Fibroblast of lung (primary cell): ENCODE measurements around the gene PRKACB. TPM values are rescaled to one million over a fixed set of nuclear protein-coding genes. Genes with fewer than 3 reads are reported as not detected.
"Not testable (repeated sequence)": the region's sequence is repeated elsewhere in the genome, so short reads cannot be mapped to it uniquely, and the experiment has no call there.

Experiments used
- DNase-seq, 2 donors: peaks; one replicate each; pipeline versions ENCODE4 v3.0.0 to v3.0.0-alpha.2; 2010; ENCODE audit warnings: low read depth in 2 of 2
- H2AFZ ChIP-seq: 2 replicates; pipeline ENCODE4 v1.5.1; 2012; ENCODE audit warnings: low read length, control low read depth, inconsistent platforms
- H3K27ac ChIP-seq: 2 replicates; pipeline ENCODE4 v1.5.1; 2011; ENCODE audit warnings: low read length, control low read depth; ENCODE audit not compliant: insufficient read depth
- H3K27me3 ChIP-seq: 2 replicates; pipeline ENCODE4 v1.5.1; 2011; ENCODE audit warnings: mild to moderate bottlenecking, low read length; ENCODE audit not compliant: control insufficient read depth, insufficient read depth
- H3K36me3 ChIP-seq: 2 replicates; pipeline ENCODE4 v1.5.1; 2011; ENCODE audit warnings: low read length; ENCODE audit not compliant: control insufficient read depth, insufficient read depth
- H3K4me1 ChIP-seq: 2 replicates; pipeline ENCODE4 v1.5.1; 2011; ENCODE audit warnings: low read length; ENCODE audit not compliant: control insufficient read depth, insufficient read depth; ENCODE audit errors: extremely low read depth
- H3K4me2 ChIP-seq: 2 replicates; pipeline ENCODE4 v1.5.1; 2011; ENCODE audit warnings: low read length, control low read depth; ENCODE audit not compliant: insufficient read depth; ENCODE audit errors: extremely low read depth
- H3K4me3 ChIP-seq, 4 experiments: fragments of 200-600 bp in 1 of 4; sonication (generic) in 1 of 4; replicated peaks in 1 of 4; 2 replicates each; pipeline ENCODE4 v1.5.1; 2011 to 2016; ENCODE audit warnings: low read length in 4 of 4, low read depth in 3 of 4, mild to moderate bottlenecking in 3 of 4, control low read depth in 2 of 4, inconsistent platforms in 1 of 4, mixed read lengths in 1 of 4; ENCODE audit not compliant: insufficient read depth in 1 of 4; ENCODE audit errors: control extremely low read depth in 1 of 4
- H3K79me2 ChIP-seq: 2 replicates; pipeline ENCODE4 v1.5.1; 2012; ENCODE audit warnings: mild to moderate bottlenecking, low read length, inconsistent platforms; ENCODE audit not compliant: control insufficient read depth, insufficient read depth
- H3K9ac ChIP-seq: 2 replicates; pipeline ENCODE4 v1.5.1; 2011; ENCODE audit warnings: mild to moderate bottlenecking, low read length, control low read depth; ENCODE audit not compliant: insufficient read depth
- H3K9me3 ChIP-seq: 2 replicates; pipeline ENCODE4 v1.5.1; 2012; ENCODE audit warnings: low read depth, low read length; ENCODE audit not compliant: control insufficient read depth, insufficient read depth
- H4K20me1 ChIP-seq: 2 replicates; pipeline ENCODE4 v1.5.1; 2011; ENCODE audit warnings: low read length; ENCODE audit not compliant: control insufficient read depth, insufficient read depth; ENCODE audit errors: extremely low read depth
- CTCF ChIP-seq, 2 donors: IDR thresholded peaks in 1 of 2; conservative IDR thresholded peaks in 1 of 2; 1 replicate in 1 of 2; 2 replicates in 1 of 2; pipeline ENCODE4 v1.5.1; 2011 to 2012; ENCODE audit warnings: low read length in 2 of 2, control low read depth in 1 of 2, inconsistent platforms in 1 of 2, low read depth in 1 of 2, mild to moderate bottlenecking in 1 of 2
- EZH2 ChIP-seq: IDR thresholded peaks from 2 replicates; pipeline ENCODE4 v1.5.1; 2012; ENCODE audit warnings: low read length, control low read depth, mild to moderate bottlenecking; ENCODE audit errors: missing control alignments
- polyA plus RNA-seq, 2 donors: library from polyadenylated mRNA; depleted of rRNA in 1 of 2; stranded (reverse) in 1 of 2; unstranded in 1 of 2; fragments of >200 nt; gene quantifications; 2 replicates each; pipeline ENCODE4 v1.2.1, GENCODE V29; 2011 to 2012; ENCODE audit warnings: missing spikeins in 1 of 2
- total RNA-seq: library from RNA; depleted of rRNA; stranded (reverse); fragments of >200 nt; gene quantifications from 2 replicates; pipeline ENCODE4 v1.2.1, GENCODE V29; 2014

Gene PRKACB
- total and polyA plus RNA-seq, 2 donors (not counting 1 experiment from before 2014, with no cell fraction given): 22.0 to 32.6 TPM

DNA sequence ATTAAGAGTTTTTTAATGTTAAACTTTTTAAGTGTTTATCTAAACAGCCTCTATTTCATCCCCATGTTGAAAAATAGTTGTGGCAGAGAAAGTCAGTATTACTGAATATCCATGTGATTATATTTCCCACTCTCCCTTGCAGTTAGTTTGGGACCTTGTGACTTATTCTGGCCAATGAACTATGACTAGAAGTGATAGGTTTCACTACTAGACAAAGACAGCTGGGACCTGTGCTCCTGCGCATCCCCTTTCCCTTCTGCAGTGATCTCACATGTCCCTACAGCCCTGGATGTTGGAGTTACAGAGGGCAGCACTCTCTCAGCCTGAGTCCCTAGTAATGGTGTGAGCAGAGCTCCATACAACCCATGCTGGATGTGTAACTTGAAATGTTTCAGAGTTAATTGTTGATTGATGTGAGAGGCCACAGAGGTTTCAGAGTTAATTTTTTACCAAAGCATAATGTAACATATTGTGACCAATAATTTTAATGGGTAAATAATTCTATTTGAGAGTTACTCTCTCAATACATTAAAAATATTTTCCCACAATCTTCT lies 138.8 kb downstream of the PRKACB start:
- Histone ChIP-seq H3K4me3 (no peak overlapping the region), H3K36me3 (no peaks in the 10 kb centered on the region), H3K9me3 (no peaks in the 10 kb centered on the region), H3K4me2 (no peak overlapping the region), H3K9ac (no peak overlapping the region), H3K79me2 (no peaks in the 10 kb centered on the region), H3K27me3 (no peaks in the 10 kb centered on the region), H3K4me1 (no peaks in the 10 kb centered on the region), H2AFZ (no peak overlapping the region), H3K27ac (no peak overlapping the region), H4K20me1 (no peaks in the 10 kb centered on the region)
- no peak for DNase-seq
- TF ChIP-seq EZH2 (no peak), CTCF (conservative IDR thresholded peaks at IDR 0.05 in 1 of 2, IDR thresholded peaks at IDR 0.05 in 1 of 2; ENCODE audit: low read depth in 1 of 2, low read length in 2 of 2) (no peak)

- Histone ChIP-seq H2AFZ (no peak overlapping the region), H3K4me3 (no peak overlapping the region), H3K27me3 (no peaks in the 10 kb centered on the region), H3K9me3 (no peaks in the 10 kb centered on the region), H3K9ac (no peak overlapping the region), H3K4me1 (no peaks in the 10 kb centered on the region), H3K79me2 (no peaks in the 10 kb centered on the region), H3K4me2 (no peak overlapping the region), H4K20me1 (no peaks in the 10 kb centered on the region), H3K36me3 (no peaks in the 10 kb centered on the region), H3K27ac (no peak overlapping the region)
- no peak for TF ChIP-seq EZH2
- TF ChIP-seq CTCF (conservative IDR thresholded peaks at IDR 0.05 in 1 of 2, IDR thresholded peaks at IDR 0.05 in 1 of 2; ENCODE audit: low read depth in 1 of 2, low read length in 2 of 2): no peak
- DNase-seq: no peak
These were observed 139.3 kb downstream of the PRKACB start for GRCh38 chr1:84283381-84283780.

DNA sequence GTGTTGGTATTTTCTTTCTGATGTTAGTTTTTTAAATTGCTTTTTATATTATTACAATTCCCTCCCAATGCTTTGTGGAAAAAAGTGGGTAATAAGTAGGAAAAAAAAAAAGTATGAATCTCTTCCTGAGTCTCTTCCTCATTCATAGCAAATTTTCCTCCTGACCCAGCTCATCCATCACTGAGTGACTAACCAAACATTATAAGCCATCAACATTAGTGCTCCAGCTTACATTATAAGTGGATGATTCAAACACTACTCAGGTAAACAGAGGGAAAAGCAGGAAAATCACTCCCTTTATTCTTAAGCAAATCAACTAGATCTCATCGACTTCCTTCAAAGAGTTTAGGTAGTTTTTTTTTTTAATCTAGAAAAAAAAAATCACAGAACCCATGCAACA lies 142.0 kb downstream of the PRKACB start:
- Histone ChIP-seq H3K4me3 (no peak overlapping the region), H3K9me3 (no peaks in the 10 kb centered on the region), H3K4me1 (no peaks in the 10 kb centered on the region), H3K36me3 (no peaks in the 10 kb centered on the region), H3K27me3 (no peaks in the 10 kb centered on the region), H2AFZ (no peak overlapping the region), H3K9ac (no peak overlapping the region), H3K4me2 (no peak overlapping the region), H4K20me1 (no peaks in the 10 kb centered on the region), H3K79me2 (no peaks in the 10 kb centered on the region), H3K27ac (no peak overlapping the region)
- peak; percentile 34 to 75 for DNase-seq
- no peak for TF ChIP-seq CTCF (conservative IDR thresholded peaks at IDR 0.05 in 1 of 2, IDR thresholded peaks at IDR 0.05 in 1 of 2; ENCODE audit: low read depth in 1 of 2, low read length in 2 of 2)
- TF ChIP-seq EZH2: no peak

DNA sequence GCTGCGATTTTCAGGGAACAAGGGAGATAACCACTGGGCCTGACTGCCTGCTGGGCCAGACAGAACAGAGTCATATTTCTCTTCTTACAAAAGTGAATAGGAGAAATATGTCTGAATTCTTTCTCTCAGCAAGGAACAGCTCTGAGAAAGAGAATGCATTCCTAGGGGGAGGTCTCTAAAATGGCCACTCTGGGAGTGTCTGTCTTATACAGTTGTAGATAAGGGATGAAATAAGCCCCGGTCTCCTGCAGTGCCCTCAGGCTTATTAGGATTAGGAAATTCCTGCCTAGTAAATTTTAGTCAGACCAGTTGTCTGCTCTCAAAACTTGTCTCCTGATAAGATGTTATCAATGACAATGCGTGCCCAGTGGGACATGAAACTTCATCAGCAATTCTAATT lies 143.3 kb downstream of the PRKACB start:
- not testable (repeated sequence) for H3K9ac ChIP-seq, H4K20me1 ChIP-seq, H3K4me2 ChIP-seq, H3K27ac ChIP-seq, H2AFZ ChIP-seq, H3K36me3 ChIP-seq, H3K4me1 ChIP-seq, DNase-seq, H3K27me3 ChIP-seq, H3K9me3 ChIP-seq, H3K79me2 ChIP-seq, H3K4me3 ChIP-seq
